Measurements from ENCODE around the gene KCNK15. TPM values are rescaled to one million over a fixed set of nuclear protein-coding genes. Genes with fewer than 3 reads are reported as not detected.
"Not testable (repeated sequence)": the region's sequence is repeated elsewhere in the genome, so short reads cannot be mapped to it uniquely, and the experiment has no call there.

Gene KCNK15
- total RNA-seq, 1 experiment from 2014 or later, result 0.13 TPM

DNA sequence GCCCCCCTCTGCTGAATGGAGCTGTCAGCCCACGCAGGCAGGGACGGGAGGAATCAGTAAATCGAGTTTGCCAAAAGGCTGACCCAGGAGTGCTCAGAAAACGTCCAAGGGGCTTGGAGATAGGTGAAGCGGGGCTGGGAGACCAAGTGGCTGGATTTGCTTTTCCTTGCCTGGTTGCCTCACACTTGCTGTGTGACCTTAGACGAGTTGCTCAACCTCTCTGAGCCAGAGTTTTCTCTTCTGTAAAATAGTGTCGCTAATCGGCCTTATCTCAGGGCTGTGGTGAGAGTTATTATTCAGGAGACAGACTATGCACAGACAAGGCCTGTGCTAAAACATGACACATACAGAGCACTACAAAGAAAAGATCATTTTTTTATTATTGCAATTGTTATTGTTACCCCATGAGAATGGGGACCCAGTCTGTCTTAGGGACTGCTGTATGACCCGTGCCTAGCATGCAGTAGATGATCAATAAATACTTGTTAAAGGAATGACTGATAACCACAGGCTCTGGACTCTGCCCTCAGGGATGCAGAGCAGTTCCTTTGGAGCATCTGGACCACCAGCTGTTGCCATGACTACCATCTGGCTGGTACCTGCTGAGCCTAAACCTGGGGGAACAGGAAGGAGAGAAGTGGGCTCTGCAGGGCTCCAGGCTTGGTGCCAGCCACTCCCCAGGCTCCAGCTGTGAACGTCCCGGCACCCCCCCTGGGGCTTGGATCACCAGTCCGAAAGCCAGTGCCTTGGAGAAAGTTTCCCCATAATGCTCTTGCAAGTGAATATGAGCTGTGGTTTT is 901 bp downstream of the KCNK15 start:
- DNase-seq (ENCODE audit: low read depth, low spot score), result no peak
- in situ Hi-C loops (cut with HindIII; ENCODE audit: low pct_unique_long_range_greater_than_20kb, low sequenced_read_pairs), result no loop called here

DNA sequence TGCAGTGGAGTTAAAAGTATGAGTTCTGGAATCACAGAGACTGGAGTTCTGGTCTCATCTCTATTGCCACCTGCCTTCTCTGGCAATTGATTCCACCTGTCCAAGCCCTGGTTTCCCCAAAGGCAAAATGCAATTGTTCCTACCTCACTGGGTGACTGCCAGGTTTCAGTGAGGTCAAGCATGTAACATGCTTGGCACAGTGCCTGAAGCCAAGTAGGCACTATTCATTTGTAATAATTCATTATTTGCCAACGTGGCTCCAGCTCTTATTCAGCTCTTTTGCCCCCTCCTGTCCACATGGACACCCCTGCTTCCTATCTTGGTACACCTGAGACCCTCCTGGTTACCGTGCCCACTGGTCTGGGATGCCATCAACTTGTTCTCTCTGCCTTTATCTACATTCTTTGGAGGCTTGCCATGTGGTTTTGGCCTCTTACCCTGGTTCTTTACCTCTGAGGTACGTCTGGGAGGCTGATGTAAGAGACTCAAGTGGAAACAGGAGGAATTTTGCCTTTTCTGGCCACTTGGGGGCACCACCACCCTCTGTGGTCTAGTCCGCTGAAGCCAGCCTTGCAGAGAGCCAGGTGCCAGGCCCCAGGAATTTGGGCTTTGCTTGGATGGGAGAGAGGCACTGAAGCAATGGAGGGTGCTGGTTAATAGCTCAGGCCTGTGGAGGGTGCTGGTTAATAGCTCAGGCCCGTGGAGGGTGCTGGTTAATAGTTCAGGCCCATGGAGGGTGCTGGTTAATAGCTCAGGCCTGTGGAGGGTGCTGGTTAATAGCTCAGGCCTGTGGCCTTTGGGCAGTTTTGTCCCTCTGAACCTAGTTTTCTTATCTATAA is 1.7 kb downstream of the KCNK15 start:
- in situ Hi-C loops (cut with HindIII; ENCODE audit: low pct_unique_long_range_greater_than_20kb, low sequenced_read_pairs), result no loop called here
- DNase-seq (ENCODE audit: low read depth, low spot score), result peak; percentile 88

DNA sequence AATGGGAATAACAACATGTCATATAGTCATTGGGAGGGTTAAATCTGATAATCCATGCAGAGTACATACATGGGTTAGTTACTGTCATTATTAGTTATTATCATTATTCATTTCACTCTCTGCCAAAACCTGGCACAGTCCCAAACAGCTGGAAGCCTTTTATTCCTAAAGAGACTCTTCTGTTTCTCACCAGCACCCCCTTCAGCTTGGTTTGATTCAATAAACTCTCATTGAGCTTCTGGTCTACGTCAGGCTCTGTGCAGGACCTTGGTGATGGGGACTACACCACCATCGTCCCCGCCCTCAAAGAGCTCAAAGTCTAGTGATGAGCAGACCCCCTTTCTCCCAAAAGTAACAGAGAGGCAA is 2.3 kb downstream of the KCNK15 start:
- peak; percentile 46 for DNase-seq (ENCODE audit: low read depth, low spot score)
- in situ Hi-C loops (cut with HindIII; ENCODE audit: low pct_unique_long_range_greater_than_20kb, low sequenced_read_pairs), result no loop called here

DNA sequence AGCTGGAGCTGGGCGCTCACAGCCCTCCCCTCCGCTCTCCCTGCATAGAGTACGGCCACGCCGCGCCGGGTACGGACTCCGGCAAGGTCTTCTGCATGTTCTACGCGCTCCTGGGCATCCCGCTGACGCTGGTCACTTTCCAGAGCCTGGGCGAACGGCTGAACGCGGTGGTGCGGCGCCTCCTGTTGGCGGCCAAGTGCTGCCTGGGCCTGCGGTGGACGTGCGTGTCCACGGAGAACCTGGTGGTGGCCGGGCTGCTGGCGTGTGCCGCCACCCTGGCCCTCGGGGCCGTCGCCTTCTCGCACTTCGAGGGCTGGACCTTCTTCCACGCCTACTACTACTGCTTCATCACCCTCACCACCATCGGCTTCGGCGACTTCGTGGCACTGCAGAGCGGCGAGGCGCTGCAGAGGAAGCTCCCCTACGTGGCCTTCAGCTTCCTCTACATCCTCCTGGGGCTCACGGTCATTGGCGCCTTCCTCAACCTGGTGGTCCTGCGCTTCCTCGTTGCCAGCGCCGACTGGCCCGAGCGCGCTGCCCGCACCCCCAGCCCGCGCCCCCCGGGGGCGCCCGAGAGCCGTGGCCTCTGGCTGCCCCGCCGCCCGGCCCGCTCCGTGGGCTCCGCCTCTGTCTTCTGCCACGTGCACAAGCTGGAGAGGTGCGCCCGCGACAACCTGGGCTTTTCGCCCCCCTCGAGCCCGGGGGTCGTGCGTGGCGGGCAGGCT is 4.6 kb downstream of the KCNK15 start:
- in situ Hi-C loops (cut with HindIII; ENCODE audit: low pct_unique_long_range_greater_than_20kb, low sequenced_read_pairs), result no loop called here

DNA sequence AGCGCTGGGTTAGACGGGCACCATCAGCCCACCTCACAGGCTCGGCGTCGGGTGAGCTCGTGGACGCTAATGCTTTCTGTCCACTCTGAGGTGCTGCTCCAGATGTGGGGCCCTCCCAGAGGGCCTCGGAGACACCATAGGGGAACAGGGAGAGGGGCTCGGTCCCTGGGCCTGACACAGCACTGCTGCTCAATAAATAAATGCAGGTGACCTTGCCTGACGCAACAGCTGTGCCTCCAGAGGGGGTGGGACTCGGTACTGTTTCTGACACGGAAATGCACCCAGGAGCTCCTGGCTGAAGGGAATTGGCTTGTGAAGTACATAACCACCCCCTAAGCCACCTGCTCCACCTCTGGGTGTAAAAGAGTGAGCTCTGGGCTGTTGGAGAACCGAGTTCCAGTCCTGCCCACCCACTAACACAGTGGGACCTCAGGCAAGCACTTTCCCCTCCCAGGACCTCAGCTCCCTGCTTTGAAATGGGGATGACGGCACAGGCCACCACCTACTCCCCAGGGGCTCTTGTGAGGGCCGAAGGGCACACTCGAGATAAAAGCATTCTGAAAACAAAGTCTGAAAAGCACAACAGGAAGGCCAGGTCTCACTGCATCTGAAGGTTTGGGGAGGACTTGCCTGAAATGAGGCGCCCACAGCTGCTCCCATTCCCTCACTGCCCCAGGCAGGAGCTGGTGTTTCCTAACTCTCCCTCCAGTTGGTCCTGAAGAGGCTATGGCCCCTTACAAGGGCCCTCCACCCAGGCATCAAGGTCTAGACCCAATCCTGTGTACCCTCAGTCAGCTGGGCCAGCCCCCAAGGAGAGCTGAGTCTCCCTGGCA is 6.7 kb downstream of the KCNK15 start:
- DNase-seq (ENCODE audit: low read depth, low spot score), result no peak
- in situ Hi-C loops (cut with HindIII; ENCODE audit: low pct_unique_long_range_greater_than_20kb, low sequenced_read_pairs), result no loop called here

More for the DNA sequence above, 4.6 kb downstream of the KCNK15 start:
- DNase-seq (ENCODE audit: low read depth, low spot score), result no peak

DNA sequence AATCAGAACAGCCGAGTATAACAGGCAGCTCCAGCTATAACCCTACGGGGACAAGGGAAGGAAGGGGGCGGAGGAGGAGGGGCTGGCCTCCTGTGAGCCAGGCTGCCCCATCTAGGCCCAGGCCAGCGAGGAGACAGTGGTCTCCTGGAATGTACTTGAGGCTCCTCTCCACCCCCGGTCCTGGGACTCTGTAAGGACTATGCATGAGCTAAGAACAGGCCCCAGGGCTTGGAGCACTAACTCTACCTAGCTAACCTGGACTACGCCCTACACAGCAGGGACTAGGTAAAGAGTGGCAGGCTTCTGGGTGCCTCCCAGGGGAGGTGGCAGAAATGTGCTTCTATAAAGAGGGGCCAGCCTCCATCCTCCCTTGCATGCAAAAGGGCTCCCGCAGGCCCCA is 8.9 kb downstream of the KCNK15 start:
- in situ Hi-C loops (cut with HindIII; ENCODE audit: low pct_unique_long_range_greater_than_20kb, low sequenced_read_pairs), result no loop called here
- no peak for DNase-seq (ENCODE audit: low read depth, low spot score)

DNA sequence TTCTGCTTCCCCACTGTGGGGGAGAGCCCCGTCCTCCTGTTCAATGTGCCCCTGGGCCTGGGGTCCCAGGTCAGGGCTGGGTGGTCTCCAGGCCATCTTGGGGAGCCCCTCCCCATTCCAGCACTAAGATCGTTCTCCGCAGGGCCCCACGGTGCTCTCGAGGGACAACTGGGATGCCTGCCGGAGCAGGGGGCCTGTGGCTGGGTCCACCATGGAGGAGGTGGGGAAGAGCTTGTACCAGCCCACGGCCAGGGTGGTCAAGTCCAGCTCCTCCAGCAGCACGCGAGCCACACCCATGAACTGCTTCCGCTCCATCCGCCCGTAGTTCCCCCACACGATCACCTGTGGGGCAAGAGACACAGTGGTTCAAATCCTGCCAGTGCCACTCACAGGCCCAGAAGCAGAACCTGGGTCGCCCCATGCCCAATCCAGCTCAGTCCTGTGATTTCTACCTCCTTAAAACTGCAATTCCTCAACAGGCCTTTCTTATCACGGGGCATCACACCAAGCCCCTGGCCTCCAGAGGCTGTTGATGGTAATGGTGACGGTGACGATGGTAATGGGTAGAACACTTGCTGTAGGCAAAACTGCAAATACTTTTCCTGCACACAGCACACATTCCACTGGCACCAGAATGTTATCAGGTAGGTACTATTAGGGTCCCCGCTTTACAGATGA is 10.5 kb downstream of the KCNK15 start:
- DNase-seq (ENCODE audit: low read depth, low spot score), result no peak
- in situ Hi-C loops (cut with HindIII; ENCODE audit: low pct_unique_long_range_greater_than_20kb, low sequenced_read_pairs), result no loop called here

DNA sequence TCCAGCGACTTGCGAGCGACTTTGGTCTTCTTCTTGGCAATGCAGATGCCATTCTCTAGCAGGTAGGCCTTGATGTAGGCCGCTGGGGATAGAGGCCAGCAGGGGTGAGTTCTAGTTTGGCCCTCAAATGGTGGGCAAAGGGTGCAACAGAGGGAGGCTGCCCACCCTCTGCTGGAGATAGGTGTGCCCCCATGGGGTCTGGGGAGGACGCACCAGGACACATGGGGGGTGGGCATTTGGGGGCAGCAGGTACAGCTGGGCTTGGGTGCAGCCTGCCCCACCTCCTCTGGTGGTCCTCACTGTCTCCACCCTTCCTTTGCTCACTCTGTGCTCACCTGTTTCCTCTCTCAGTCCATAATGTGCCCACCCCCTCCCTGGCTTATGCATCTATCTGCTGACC is 11.3 kb downstream of the KCNK15 start:
- DNase-seq (ENCODE audit: low read depth, low spot score), result no peak
- in situ Hi-C loops (cut with HindIII; ENCODE audit: low pct_unique_long_range_greater_than_20kb, low sequenced_read_pairs), result no loop called here

DNA sequence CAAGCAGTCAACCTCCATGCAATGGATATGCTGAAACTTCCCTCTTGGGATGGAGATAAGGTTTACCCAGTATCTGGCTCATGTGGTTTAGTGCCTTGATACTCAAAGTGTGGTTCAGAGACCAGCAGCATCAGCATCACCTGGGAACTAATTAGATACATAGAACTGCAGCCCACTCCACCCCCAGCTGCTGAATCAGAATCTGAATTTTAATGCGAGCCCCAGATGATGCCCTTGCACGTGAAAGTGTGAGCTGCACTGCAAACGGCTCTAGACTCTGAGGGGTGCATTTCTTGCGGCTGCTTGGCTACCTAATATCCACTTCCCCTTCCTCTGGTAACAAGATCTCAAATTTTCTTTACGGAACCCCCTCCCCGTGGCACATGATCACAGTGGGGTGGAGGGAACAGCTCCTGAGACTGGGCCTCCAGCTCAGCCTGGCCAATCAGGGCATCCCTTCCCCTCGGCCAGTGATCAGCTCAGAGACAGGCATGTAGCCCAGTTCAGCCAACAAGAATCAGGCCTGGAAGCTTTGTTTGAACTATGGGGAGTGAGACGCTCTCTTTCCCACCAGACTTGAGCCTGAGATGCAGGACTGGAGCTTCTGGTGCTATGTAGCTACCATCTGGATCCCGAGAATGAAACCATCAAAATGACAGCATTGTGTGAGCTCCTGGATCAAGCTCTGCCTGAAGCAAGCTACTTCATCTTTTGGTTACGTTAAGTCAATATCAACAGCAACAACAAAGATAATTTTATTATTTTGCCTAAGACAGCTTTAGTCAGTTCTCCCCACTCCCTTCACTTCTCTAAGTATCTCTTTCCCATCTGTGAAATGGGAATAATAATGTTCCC is 12.8 kb downstream of the KCNK15 start:
- DNase-seq (ENCODE audit: low read depth, low spot score), result no peak
- in situ Hi-C loops (cut with HindIII; ENCODE audit: low pct_unique_long_range_greater_than_20kb, low sequenced_read_pairs), result no loop called here

DNA sequence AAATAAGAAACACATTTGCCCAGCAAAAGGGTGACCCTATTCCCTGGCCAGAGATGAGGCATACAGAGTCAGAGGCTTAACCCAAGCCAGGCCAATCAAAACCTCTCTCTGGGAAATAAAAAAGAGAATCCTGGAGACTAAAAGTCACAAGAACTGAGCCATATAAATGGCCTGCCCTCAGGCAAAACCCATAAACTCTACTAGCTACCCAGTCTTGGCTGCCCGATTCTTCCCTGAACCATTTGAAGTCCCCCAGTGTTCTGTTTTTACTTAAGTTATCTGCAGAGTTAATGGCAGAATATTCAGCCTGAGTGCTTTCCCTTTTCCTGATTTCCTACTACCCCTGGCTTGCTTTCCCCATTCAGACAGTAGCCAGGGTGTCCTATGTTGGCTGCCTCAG is 13.9 kb downstream of the KCNK15 start:
- peak; percentile 15 for DNase-seq (ENCODE audit: low read depth, low spot score)
- in situ Hi-C loops (cut with HindIII; ENCODE audit: low pct_unique_long_range_greater_than_20kb, low sequenced_read_pairs), result no loop called here

DNA sequence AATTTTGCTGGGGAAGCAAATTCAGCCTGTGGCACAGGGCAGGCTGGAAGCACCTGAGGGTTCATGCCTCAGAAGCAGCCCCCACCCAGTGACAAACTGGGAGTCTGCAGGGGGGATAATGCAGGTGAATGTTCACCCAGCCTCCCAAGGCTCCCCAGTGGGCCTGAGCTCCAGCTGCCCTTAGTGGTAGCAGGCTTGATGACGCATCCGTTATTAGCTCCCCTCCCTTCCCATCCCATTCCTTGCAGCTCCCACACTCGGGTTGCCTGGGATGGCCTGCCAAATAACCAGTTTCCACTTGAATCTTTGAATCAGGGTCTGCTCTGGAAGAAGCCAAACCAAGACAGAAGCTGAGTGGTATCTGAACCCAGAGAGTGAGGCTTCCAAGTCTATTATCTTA is 15.8 kb downstream of the KCNK15 start:
- DNase-seq (ENCODE audit: low read depth, low spot score), result no peak
- in situ Hi-C loops (cut with HindIII; ENCODE audit: low pct_unique_long_range_greater_than_20kb, low sequenced_read_pairs), result no loop called here

DNA sequence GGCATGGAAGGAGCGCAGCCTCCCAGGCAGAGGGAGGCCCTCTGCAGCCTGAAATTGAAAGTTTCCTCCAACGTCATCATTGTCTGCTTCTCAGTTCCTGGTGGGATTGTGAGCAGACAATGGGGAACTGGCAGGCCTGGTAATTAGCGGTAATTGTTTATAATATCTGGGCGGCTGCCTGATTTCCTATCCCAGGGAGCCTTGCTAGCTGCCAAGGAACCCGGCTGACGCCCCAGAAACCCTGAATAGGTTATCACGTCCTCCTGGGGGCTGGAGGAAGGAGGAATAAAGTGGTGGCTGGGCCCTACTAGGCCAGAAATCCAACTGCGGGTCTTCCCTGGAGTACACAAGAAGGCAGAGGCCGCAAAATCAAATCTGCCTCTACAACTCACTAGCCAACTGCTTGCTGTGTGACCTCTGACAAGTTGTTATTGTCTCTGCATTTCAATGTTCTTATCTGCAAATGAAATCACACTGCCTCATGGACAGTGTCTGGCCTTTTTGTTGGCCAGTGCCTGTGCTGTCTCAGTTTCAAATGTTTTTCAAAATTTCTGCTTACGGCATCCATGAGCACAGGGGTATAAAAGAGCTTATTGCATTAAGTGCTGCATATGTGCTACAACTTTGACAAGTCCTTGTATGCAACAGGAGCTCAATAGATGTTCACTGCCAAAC is 16.9 kb downstream of the KCNK15 start:
- no peak for DNase-seq (ENCODE audit: low read depth, low spot score)
- in situ Hi-C loops (cut with HindIII; ENCODE audit: low pct_unique_long_range_greater_than_20kb, low sequenced_read_pairs), result no loop called here

DNA sequence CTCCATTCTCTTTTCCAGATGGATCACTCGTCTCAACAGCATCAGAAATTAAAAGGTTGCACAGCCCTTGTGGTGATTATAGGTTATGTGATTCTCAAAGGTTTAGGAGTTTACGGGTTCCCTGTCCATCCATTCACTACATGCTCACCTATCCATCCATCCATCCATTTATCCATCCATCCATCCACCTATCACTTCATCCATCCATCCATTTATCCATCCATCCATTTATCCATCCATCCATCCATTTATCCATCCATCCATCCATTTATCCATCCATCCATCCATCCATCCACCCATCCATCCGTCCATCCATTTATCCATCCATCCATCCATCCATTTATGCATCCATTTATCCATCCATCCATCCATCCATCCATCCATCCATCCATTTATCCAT is 18.1 kb downstream of the KCNK15 start:
- in situ Hi-C loops (cut with HindIII; ENCODE audit: low pct_unique_long_range_greater_than_20kb, low sequenced_read_pairs); DNase-seq (ENCODE audit: low read depth, low spot score): not testable (repeated sequence)

DNA sequence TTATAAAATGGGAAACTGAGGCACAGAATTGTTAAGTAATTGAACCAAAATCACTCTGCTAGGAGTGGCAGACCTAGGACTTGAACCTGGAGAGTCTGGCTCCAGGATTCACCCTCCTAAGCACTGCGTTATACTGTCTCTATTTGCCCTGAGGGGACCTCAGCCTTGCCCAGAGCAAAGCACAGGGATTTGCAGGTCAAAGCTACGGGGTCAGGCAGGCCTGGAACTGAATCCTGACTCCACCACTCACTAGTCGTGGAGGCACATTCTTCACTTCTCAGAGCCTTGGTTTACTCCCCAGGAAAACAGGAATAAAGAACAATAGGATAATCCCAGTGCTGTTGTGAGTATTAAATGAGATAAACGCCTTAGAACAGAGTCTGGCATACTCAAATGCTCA is 19.4 kb downstream of the KCNK15 start:
- in situ Hi-C loops (cut with HindIII; ENCODE audit: low pct_unique_long_range_greater_than_20kb, low sequenced_read_pairs), result no loop called here
- no peak for DNase-seq (ENCODE audit: low read depth, low spot score)

DNA sequence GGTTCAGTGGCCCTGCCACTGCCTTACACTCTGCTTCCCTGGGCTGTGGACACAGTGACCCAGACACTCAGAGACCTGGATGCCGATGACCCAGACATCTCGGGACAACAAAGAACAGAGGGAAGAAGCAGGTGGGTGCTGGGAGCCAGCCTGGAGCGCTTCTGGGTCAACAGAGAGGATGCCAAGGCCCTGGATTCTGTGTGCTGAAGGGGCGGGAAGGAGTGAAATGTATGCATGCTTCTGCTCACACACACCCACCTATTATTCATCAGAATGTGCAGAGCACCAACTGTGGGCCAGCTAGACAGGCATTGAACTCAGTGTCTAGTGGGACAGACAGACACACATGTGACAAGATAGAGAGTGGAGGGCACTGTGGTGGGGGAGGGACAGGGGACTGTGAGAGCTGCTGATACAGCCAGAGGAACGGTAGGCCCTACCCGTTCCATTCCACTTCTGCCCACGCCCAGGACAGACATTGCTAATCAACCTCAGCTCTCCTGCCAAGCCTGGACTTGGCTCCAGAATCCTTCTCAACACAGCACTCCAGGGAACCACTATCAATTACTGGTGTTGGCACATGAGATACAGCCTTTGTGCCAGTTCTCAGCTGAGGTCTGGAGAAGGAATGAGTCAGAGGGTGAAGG is 20.2 kb downstream of the KCNK15 start:
- DNase-seq (ENCODE audit: low read depth, low spot score), result peak; percentile 24
- in situ Hi-C loops (cut with HindIII; ENCODE audit: low pct_unique_long_range_greater_than_20kb, low sequenced_read_pairs), result no loop called here

All from SK-MEL-5 (cell line).